Transverse colon (tissue), 3 donors: ENCODE results near the gene FAM240B.

Source experiments
- POLR2A ChIP-seq: fragments of 450-650 bp; IDR thresholded peaks from one replicate; pipeline ENCODE4 v1.6.1; 2016; ENCODE audit warnings: antibody characterized with exemption, mild to moderate bottlenecking, moderate library complexity
- TF ChIP-seq, protein P1 (sequence below), 5 experiments: fragments of 200-600 bp in 3 of 5; fragments of 450-650 bp in 2 of 5; sonication (generic) in 3 of 5; IDR thresholded peaks; 1 replicate in 2 of 5; 2 replicates in 3 of 5; pipeline ENCODE4 v1.5.1; 2016 to 2017; ENCODE audit warnings: antibody characterized with exemption in 5 of 5, inconsistent platforms in 3 of 5, mild to moderate bottlenecking in 2 of 5, moderate library complexity in 1 of 5

DNA sequence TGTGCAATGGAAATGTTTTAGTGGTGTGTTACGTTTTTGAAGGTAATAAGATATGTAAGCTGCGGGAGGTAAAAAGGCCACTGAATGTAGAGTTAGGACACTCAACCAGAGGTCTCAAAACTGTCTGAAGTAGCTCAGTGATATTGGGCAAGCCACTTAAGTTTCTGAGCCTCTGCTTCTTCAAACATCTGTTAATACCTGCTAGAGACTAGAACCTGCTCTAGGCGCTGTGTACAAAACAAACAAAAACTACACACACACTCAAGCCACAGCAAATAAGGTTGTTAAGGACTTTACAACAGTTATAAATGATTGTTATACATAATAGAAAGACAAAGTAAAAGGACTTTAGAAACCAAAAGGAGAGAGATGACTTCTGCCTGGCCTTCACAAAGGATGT, 24.6 kb upstream of the FAM240B start:
- TF ChIP-seq, protein P1, sequence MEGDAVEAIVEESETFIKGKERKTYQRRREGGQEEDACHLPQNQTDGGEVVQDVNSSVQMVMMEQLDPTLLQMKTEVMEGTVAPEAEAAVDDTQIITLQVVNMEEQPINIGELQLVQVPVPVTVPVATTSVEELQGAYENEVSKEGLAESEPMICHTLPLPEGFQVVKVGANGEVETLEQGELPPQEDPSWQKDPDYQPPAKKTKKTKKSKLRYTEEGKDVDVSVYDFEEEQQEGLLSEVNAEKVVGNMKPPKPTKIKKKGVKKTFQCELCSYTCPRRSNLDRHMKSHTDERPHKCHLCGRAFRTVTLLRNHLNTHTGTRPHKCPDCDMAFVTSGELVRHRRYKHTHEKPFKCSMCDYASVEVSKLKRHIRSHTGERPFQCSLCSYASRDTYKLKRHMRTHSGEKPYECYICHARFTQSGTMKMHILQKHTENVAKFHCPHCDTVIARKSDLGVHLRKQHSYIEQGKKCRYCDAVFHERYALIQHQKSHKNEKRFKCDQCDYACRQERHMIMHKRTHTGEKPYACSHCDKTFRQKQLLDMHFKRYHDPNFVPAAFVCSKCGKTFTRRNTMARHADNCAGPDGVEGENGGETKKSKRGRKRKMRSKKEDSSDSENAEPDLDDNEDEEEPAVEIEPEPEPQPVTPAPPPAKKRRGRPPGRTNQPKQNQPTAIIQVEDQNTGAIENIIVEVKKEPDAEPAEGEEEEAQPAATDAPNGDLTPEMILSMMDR (IDR thresholded peaks at IDR 0.05): no peak
- TF ChIP-seq POLR2A: no peak
